GM19240 (cell line): ENCODE results near the gene PREX1.

Experiments used
- DNase-seq: peaks from one replicate; pipeline ENCODE4 v3.0.0; 2011; ENCODE audit warnings: low spot score; ENCODE audit not compliant: insufficient read length

PREX1 gene

GRCh38 chr20:48625136-48625900 is 202.5 kb downstream of the PREX1 start:
- no peak for DNase-seq

GRCh38 chr20:48624315-48625020 is 203.3 kb downstream of the PREX1 start:
- DNase-seq = no peak

- DNase-seq = no peak
Measured at GRCh38 chr20:48623906-48624265, 203.9 kb downstream of the PREX1 start.

- DNase-seq = no peak
Measured at GRCh38 chr20:48623176-48623905, 204.5 kb downstream of the PREX1 start.

GRCh38 chr20:48622421-48622820 is 205.4 kb downstream of the PREX1 start:
- DNase-seq = no peak

GRCh38 chr20:48621376-48622078 is 206.3 kb downstream of the PREX1 start:
- no peak for DNase-seq

- peak; percentile 83 for DNase-seq
Measured at GRCh38 chr20:48620507-48621375, 207.1 kb downstream of the PREX1 start.

- no peak for DNase-seq
Measured at GRCh38 chr20:48620154-48620506, 207.7 kb downstream of the PREX1 start.

GRCh38 chr20:48619126-48620101 is 208.4 kb downstream of the PREX1 start:
- no peak for DNase-seq

GRCh38 chr20:48618631-48619030 is 209.2 kb downstream of the PREX1 start:
- no peak for DNase-seq

GRCh38 chr20:48618052-48618451 is 209.7 kb downstream of the PREX1 start:
- DNase-seq = no peak

- no peak for DNase-seq
Measured at GRCh38 chr20:48617481-48617880, 210.3 kb downstream of the PREX1 start.

GRCh38 chr20:48616481-48616880 is 211.3 kb downstream of the PREX1 start:
- no peak for DNase-seq

- no peak for DNase-seq
Measured at GRCh38 chr20:48615871-48616270, 211.9 kb downstream of the PREX1 start.

GRCh38 chr20:48614593-48615274 is 213.1 kb downstream of the PREX1 start:
- no peak for DNase-seq

GRCh38 chr20:48613926-48614325 is 213.9 kb downstream of the PREX1 start:
- no peak for DNase-seq

GRCh38 chr20:48612335-48612734 is 215.5 kb downstream of the PREX1 start:
- DNase-seq = no peak

- no peak for DNase-seq
Measured at GRCh38 chr20:48610996-48611395, 216.8 kb downstream of the PREX1 start.

GRCh38 chr20:48609491-48609978 is 218.3 kb downstream of the PREX1 start:
- peak; percentile 60 for DNase-seq
